IMR-90 (cell line): ENCODE results near the gene EXOC4. TPM values are rescaled to one million over a fixed set of nuclear protein-coding genes. Genes with fewer than 3 reads are reported as not detected.

Experiments
- ATAC-seq: fragments of 200-7000 bp; cut with Tn5 transposase; 2 replicates; pipeline ENCODE4 v1.9.1; 2020; ENCODE audit warnings: low read depth, mild to moderate bottlenecking, moderate library complexity
- BruUV-seq: library from RNA; stranded (reverse); fragments of 400-500 nt; replicated peaks from 2 replicates; lab custom pipeline; 2021; lab: Mats Ljungman, UMichigan
- CTCF ChIA-PET: fragments of 300-600 bp; formaldehyde crosslinking; extraction: SDS; loops from one replicate; lab custom pipeline; 2021; ENCODE audit warnings: antibody characterized with exemption; lab: Yijun Ruan, JAX
- POLR2A ChIA-PET: fragments of 300-600 bp; sonication (Branson Sonifier 250); formaldehyde crosslinking; loops from one replicate; lab custom pipeline; 2022; ENCODE audit warnings: antibody characterized with exemption; ENCODE audit not compliant: unreplicated experiment; lab: Charles Lee
- DNase-seq: peaks from one replicate; pipeline ENCODE4 v3.0.0; 2013
- H2AFZ ChIP-seq: replicated peaks from 2 replicates; pipeline ENCODE3; 2013; ENCODE audit warnings: low read length, mild to moderate bottlenecking; ENCODE audit not compliant: poor library complexity
- H2AK5ac ChIP-seq: 2 replicates; pipeline ENCODE4 v1.6.1; 2013; ENCODE audit warnings: low read depth, low read length, inconsistent platforms
- H2AK9ac ChIP-seq: replicated peaks from 2 replicates; pipeline ENCODE3; 2013; ENCODE audit warnings: mild to moderate bottlenecking, low read depth, low read length, moderate library complexity; ENCODE audit not compliant: poor library complexity
- H2BK120ac ChIP-seq: 2 replicates; pipeline ENCODE4 v1.6.1; 2013; ENCODE audit warnings: low read depth, low read length, inconsistent platforms
- H2BK15ac ChIP-seq: 3 replicates; pipeline ENCODE4 v1.6.1; 2013; ENCODE audit warnings: low read depth, low read length, inconsistent platforms
- H2BK20ac ChIP-seq: 2 replicates; pipeline ENCODE4 v1.6.1; 2013; ENCODE audit warnings: low read depth, mild to moderate bottlenecking, inconsistent platforms, low read length, moderate library complexity
- H2BK5ac ChIP-seq: 2 replicates; pipeline ENCODE4 v1.6.1; 2013; ENCODE audit warnings: mild to moderate bottlenecking, low read depth, low read length, inconsistent platforms; ENCODE audit not compliant: poor library complexity, severe bottlenecking
- H3K14ac ChIP-seq: replicated peaks from 2 replicates; pipeline ENCODE4 v1.6.1; 2013; ENCODE audit warnings: low read depth, low read length, inconsistent platforms
- H3K18ac ChIP-seq: 2 replicates; pipeline ENCODE4 v1.6.1; 2013; ENCODE audit warnings: low read depth, low read length, control low read depth
- H3K23ac ChIP-seq: 2 replicates; pipeline ENCODE4 v1.6.1; 2013; ENCODE audit warnings: low read depth, low read length, inconsistent platforms
- H3K27ac ChIP-seq: 2 replicates; pipeline ENCODE4 v1.5.1; 2013; ENCODE audit warnings: mild to moderate bottlenecking, control low read depth, low read length; ENCODE audit not compliant: insufficient read depth
- H3K27me3 ChIP-seq: 2 replicates; pipeline ENCODE4 v1.6.1; 2013; ENCODE audit warnings: low read length; ENCODE audit not compliant: control insufficient read depth, insufficient read depth
- H3K36me3 ChIP-seq: 2 replicates; pipeline ENCODE4 v1.6.1; 2013; ENCODE audit warnings: low read length, mixed read lengths; ENCODE audit not compliant: control insufficient read depth, insufficient read depth
- H3K4ac ChIP-seq: 2 replicates; pipeline ENCODE4 v1.6.1; 2013; ENCODE audit warnings: low read depth, low read length, inconsistent platforms
- H3K4me1 ChIP-seq: 2 replicates; pipeline ENCODE4 v1.6.1; 2013; ENCODE audit warnings: low read length, mixed read lengths; ENCODE audit not compliant: control insufficient read depth, insufficient read depth
- H3K4me2 ChIP-seq: 2 replicates; pipeline ENCODE4 v1.6.1; 2013; ENCODE audit warnings: low read depth, mild to moderate bottlenecking, control low read depth, low read length, moderate library complexity
- H3K4me3 ChIP-seq: 2 replicates; pipeline ENCODE4 v1.5.1; 2013; ENCODE audit warnings: low read depth, mild to moderate bottlenecking, control low read depth, low read length, moderate library complexity; ENCODE audit not compliant: insufficient read depth
- H3K56ac ChIP-seq: 2 replicates; pipeline ENCODE4 v1.6.1; 2013; ENCODE audit warnings: low read length, inconsistent platforms; ENCODE audit not compliant: insufficient read depth; ENCODE audit errors: extremely low read depth
- H3K79me1 ChIP-seq, 2 experiments: 2 replicates each; pipeline ENCODE4 v1.6.1; 2013; ENCODE audit warnings: low read length in 2 of 2, inconsistent platforms in 1 of 2, low read depth in 1 of 2
- H3K9ac ChIP-seq: 2 replicates; pipeline ENCODE4 v1.6.1; 2013; ENCODE audit warnings: low read depth, low read length, control low read depth
- H3K9me1 ChIP-seq: 2 replicates; pipeline ENCODE4 v1.6.1; 2013; ENCODE audit warnings: low read length, inconsistent platforms; ENCODE audit not compliant: insufficient read depth
- H3K9me3 ChIP-seq: 2 replicates; pipeline ENCODE4 v1.6.1; 2013; ENCODE audit warnings: low read length; ENCODE audit not compliant: control insufficient read depth, insufficient read depth
- H4K20me1 ChIP-seq: 2 replicates; pipeline ENCODE4 v1.6.1; 2013; ENCODE audit warnings: low read length, inconsistent platforms; ENCODE audit not compliant: insufficient read depth
- H4K5ac ChIP-seq: 2 replicates; pipeline ENCODE4 v1.6.1; 2013; ENCODE audit warnings: mild to moderate bottlenecking, low read depth, low read length, control low read depth
- H4K8ac ChIP-seq, 2 experiments: 2 replicates each; pipeline ENCODE4 v1.6.1; 2013; ENCODE audit warnings: low read depth in 2 of 2, low read length in 2 of 2, control low read depth in 1 of 2, inconsistent platforms in 1 of 2
- H4K91ac ChIP-seq: 2 replicates; pipeline ENCODE4 v1.6.1; 2013; ENCODE audit warnings: low read depth, low read length, inconsistent platforms; ENCODE audit not compliant: insufficient read depth
- BHLHE40 ChIP-seq: fragments of 150-350 bp; IDR thresholded peaks from 2 replicates; pipeline ENCODE4 v1.6.1; 2016; ENCODE audit warnings: mild to moderate bottlenecking, low read depth, low read length
- CEBPB ChIP-seq: IDR thresholded peaks from 2 replicates; pipeline ENCODE4 v1.6.1; 2012; ENCODE audit warnings: low read depth, low read length, improper control_type of control experiment
- MAFK ChIP-seq: IDR thresholded peaks from 2 replicates; pipeline ENCODE4 v1.6.1; 2012; ENCODE audit warnings: low read depth, low read length, improper control_type of control experiment
- MXI1 ChIP-seq: IDR thresholded peaks from 2 replicates; pipeline ENCODE4 v1.6.1; 2012; ENCODE audit warnings: low read depth, mild to moderate bottlenecking, low read length, moderate library complexity, borderline replicate concordance
- POLR2A ChIP-seq: IDR thresholded peaks from 2 replicates; pipeline ENCODE4 v1.6.1; 2012; ENCODE audit warnings: mild to moderate bottlenecking, low read depth, low read length
- RAD21 ChIP-seq: IDR thresholded peaks from 2 replicates; pipeline ENCODE4 v1.6.1; 2012; ENCODE audit warnings: low read length, improper control_type of control experiment
- RFX5 ChIP-seq: IDR thresholded peaks from 2 replicates; pipeline ENCODE4 v1.8.0; 2012; ENCODE audit warnings: low read depth, mild to moderate bottlenecking, low read length, moderate library complexity
- SMC3 ChIP-seq: fragments of 150-350 bp; IDR thresholded peaks from 2 replicates; pipeline ENCODE4 v1.6.1; 2016; ENCODE audit warnings: low read depth, mild to moderate bottlenecking, antibody characterized with exemption, low read length, moderate library complexity
- WGBS, 2 experiments: methylation state at CpG; one replicate each; pipeline versions ENCODE4 v1.1.5 to v1.1.7; 2013; ENCODE audit warnings: missing lambda C conversion rate in 2 of 2; ENCODE audit not compliant: insufficient read length in 1 of 2; ENCODE audit errors: extremely low coverage in 2 of 2; 5-methylcytosine and 5-hydroxymethylcytosine counted together
- dilution Hi-C: fragments of 300-500 bp; cut with HindIII; formaldehyde crosslinking; loops from one replicate; pipeline ENCODE4 v1.14.3; 2018; ENCODE audit warnings: low sequenced_read_pairs; ENCODE audit not compliant: unreplicated experiment
- in situ Hi-C: fragments of 300-500 bp; cut with MboI; formaldehyde crosslinking; loops from 3 replicates; pipeline ENCODE4 v1.14.3; 2019; ENCODE audit warnings: low sequenced_read_pairs, inconsistent platforms, mixed read lengths
- intact Hi-C: fragments of 100-400 bp; cut with micrococcal nuclease; formaldehyde crosslinking; loops from 2 replicates; pipeline ENCODE4 v1.10.0; 2022
- polyA plus RNA-seq, 3 experiments: library from polyadenylated mRNA; depleted of rRNA; stranded (reverse); fragments of >200 nt; gene quantifications; 2 replicates each; pipeline ENCODE4 v1.2.3, GENCODE V29; 2012; ENCODE audit warnings: low replicate concordance in 1 of 3
- total RNA-seq: library from RNA; depleted of rRNA; stranded (reverse); fragments of >200 nt; gene quantifications from 2 replicates; pipeline ENCODE4 v1.2.3, GENCODE V29; 2012
- TF ChIP-seq, protein P1 (sequence below): conservative IDR thresholded peaks from 2 replicates; pipeline ENCODE4 v1.5.1; 2012; ENCODE audit warnings: mild to moderate bottlenecking, low read depth, low read length, improper control_type of control experiment
- TF ChIP-seq, protein P2 (sequence below): fragments of 150-350 bp; IDR thresholded peaks from 2 replicates; pipeline ENCODE4 v1.6.1; 2017; ENCODE audit warnings: mild to moderate bottlenecking, antibody characterized with exemption, low read length, low read depth

The EXOC4 gene
- total and polyA plus RNA-seq, 2 of the 4 experiments (the other 2 are of a cell fraction) = 25.4 to 94.6 TPM

DNA sequence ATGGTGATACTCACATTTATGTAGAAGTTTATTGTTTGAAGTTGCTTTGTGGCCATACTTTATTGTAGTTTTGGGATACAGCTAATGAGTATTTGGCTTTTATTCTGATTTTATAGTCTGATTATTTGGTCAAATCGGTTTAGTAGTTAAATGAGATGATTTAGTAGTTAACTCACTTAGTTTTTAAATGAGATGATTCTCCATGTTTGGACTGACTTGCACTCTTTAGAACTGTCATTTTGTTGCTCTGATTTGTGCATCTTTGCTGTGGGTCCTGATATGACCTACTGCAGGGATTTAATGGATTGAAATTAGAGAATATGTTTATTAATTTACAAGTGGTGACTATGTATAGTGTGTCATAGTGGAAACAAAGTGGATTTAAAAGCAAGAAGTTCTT is 44.2 kb downstream of the EXOC4 start:
- POLR2A ChIA-PET = interaction anchor here (0.6 kb wide), 1 partner anchor 512 kb away, joined by 4 read pairs; no protein-coding TSS in a partner anchor
- no peak overlapping the region for H3K27ac ChIP-seq
- no CpG with 5 or more reads among the region's 1 CpG for WGBS, 2 experiments

More for the DNA sequence above, 44.2 kb downstream of the EXOC4 start:
- Histone ChIP-seq H2BK20ac (no peak overlapping the region), H2AK5ac (no peak overlapping the region), H2AK9ac (no peak overlapping the region), H2BK120ac (no peak overlapping the region), H3K9me1 (no peaks in the 10 kb centered on the region), H3K4me1 (peaks cover 5% of the 10 kb centered on the region; the same call in 1 of the 2 replicates), H2AFZ (no peak overlapping the region), H3K14ac (no peak overlapping the region), H4K5ac (no peak overlapping the region), H3K4me3 (no peak overlapping the region), H2BK5ac (no peak overlapping the region), H3K9me3 (no peaks in the 10 kb centered on the region), H3K4me2 (no peak overlapping the region), H4K91ac (no peak overlapping the region), H3K27me3 (no peaks in the 10 kb centered on the region), H3K18ac (no peak overlapping the region), H3K4ac (no peak overlapping the region), H3K36me3 (no peaks in the 10 kb centered on the region), H3K56ac (no peak overlapping the region), H4K20me1 (no peaks in the 10 kb centered on the region), H2BK15ac (no peak overlapping the region), H3K23ac (no peak overlapping the region), H3K9ac (no peak overlapping the region), H4K8ac (no peak overlapping the region), H3K79me1 (peaks cover 9 to 17% of the 10 kb centered on the region in 2 experiments; a peak in 3 of 4 replicates)
- in situ Hi-C loops = no loop called here
- dilution Hi-C loops = no loop called here
- ATAC-seq (no peak), DNase-seq (no peak)
- no peak for TF ChIP-seq MAFK
- no peak for TF ChIP-seq RFX5
- TF ChIP-seq POLR2A = no peak
- no peak for TF ChIP-seq BHLHE40
- no peak for TF ChIP-seq MXI1
- no peak for TF ChIP-seq SMC3
- TF ChIP-seq, protein P1, sequence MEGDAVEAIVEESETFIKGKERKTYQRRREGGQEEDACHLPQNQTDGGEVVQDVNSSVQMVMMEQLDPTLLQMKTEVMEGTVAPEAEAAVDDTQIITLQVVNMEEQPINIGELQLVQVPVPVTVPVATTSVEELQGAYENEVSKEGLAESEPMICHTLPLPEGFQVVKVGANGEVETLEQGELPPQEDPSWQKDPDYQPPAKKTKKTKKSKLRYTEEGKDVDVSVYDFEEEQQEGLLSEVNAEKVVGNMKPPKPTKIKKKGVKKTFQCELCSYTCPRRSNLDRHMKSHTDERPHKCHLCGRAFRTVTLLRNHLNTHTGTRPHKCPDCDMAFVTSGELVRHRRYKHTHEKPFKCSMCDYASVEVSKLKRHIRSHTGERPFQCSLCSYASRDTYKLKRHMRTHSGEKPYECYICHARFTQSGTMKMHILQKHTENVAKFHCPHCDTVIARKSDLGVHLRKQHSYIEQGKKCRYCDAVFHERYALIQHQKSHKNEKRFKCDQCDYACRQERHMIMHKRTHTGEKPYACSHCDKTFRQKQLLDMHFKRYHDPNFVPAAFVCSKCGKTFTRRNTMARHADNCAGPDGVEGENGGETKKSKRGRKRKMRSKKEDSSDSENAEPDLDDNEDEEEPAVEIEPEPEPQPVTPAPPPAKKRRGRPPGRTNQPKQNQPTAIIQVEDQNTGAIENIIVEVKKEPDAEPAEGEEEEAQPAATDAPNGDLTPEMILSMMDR = no peak
- no peak for TF ChIP-seq RAD21
- TF ChIP-seq, protein P2, sequence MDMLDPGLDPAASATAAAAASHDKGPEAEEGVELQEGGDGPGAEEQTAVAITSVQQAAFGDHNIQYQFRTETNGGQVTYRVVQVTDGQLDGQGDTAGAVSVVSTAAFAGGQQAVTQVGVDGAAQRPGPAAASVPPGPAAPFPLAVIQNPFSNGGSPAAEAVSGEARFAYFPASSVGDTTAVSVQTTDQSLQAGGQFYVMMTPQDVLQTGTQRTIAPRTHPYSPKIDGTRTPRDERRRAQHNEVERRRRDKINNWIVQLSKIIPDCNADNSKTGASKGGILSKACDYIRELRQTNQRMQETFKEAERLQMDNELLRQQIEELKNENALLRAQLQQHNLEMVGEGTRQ = no peak
- TF ChIP-seq CEBPB = no peak
- intact Hi-C loops = no loop called here
- CTCF ChIA-PET = no interaction called here
- BruUV-seq = no TSS peak
